K562 (cell line): ENCODE data around the gene HSPA1B. TPM values are rescaled to one million over a fixed set of nuclear protein-coding genes. Genes with fewer than 3 reads are reported as not detected.

Experiments
- BCL6 ChIP-seq: fragments of 250-450 bp; sonication (Bioruptor Pico); IDR thresholded peaks from 2 replicates; pipeline ENCODE4 v1.4.0; 2020
- C11orf30 ChIP-seq: fragments of 450-650 bp; IDR thresholded peaks from 2 replicates; pipeline ENCODE4 v1.6.1; 2016; ENCODE audit warnings: low read depth, mild to moderate bottlenecking
- CREB3L1 ChIP-seq: fragments of 450-650 bp; IDR thresholded peaks from 2 replicates; pipeline ENCODE4 v1.6.1; 2014; ENCODE audit warnings: low read depth, mild to moderate bottlenecking, moderate library complexity, borderline replicate concordance
- DNMT1 ChIP-seq: fragments of 450-650 bp; IDR thresholded peaks from 2 replicates; pipeline ENCODE4 v1.6.1; 2016; ENCODE audit warnings: antibody characterized with exemption, mild to moderate bottlenecking
- HINFP ChIP-seq: fragments of 450-650 bp; conservative IDR thresholded peaks from 2 replicates; pipeline ENCODE4 v1.6.1; 2016; ENCODE audit warnings: missing genetic modification characterization, low read depth, mild to moderate bottlenecking, control low read depth, missing compliant biosample characterization
- ILK ChIP-seq: fragments of 450-650 bp; IDR thresholded peaks from 2 replicates; pipeline ENCODE4 v1.6.1; 2016; ENCODE audit warnings: missing genetic modification characterization, low read depth, mild to moderate bottlenecking, missing compliant biosample characterization, moderate library complexity, borderline replicate concordance
- MTA2 ChIP-seq: fragments of 450-650 bp; IDR thresholded peaks from 2 replicates; pipeline ENCODE4 v1.6.1; 2016; ENCODE audit warnings: low read depth
- NELFE ChIP-seq: IDR thresholded peaks from 2 replicates; pipeline ENCODE4 v1.6.1; 2011; ENCODE audit warnings: mild to moderate bottlenecking; ENCODE audit not compliant: insufficient read depth, insufficient read length
- NFIC ChIP-seq: fragments of 450-650 bp; IDR thresholded peaks from 2 replicates; pipeline ENCODE4 v1.6.1; 2017; ENCODE audit warnings: mild to moderate bottlenecking, inconsistent platforms
- NR2C1 ChIP-seq, 2 experiments: fragments of 450-650 bp; IDR thresholded peaks; 2 replicates each; pipeline ENCODE4 v1.6.1; 2017; ENCODE audit warnings: mild to moderate bottlenecking in 2 of 2, antibody characterized with exemption in 1 of 2, inconsistent platforms in 1 of 2, missing compliant biosample characterization in 1 of 2, missing genetic modification characterization in 1 of 2
- POLR2H ChIP-seq: IDR thresholded peaks from 2 replicates; pipeline ENCODE4 v1.6.1; 2016; ENCODE audit warnings: missing genetic modification characterization, low read depth, mild to moderate bottlenecking, control low read depth, missing compliant biosample characterization, moderate library complexity
- RFX7 ChIP-seq: fragments of 250-450 bp; sonication (Bioruptor Pico); IDR thresholded peaks from 2 replicates; pipeline ENCODE4 v1.5.1; 2021; ENCODE audit warnings: mild to moderate bottlenecking
- SRSF9 ChIP-seq: fragments of 200-400 bp; formaldehyde crosslinking; IDR thresholded peaks from 2 replicates; pipeline ENCODE4 v1.6.1; 2017; ENCODE audit warnings: low read depth, low read length, borderline replicate concordance
- ZNF280B ChIP-seq: fragments of 250-450 bp; sonication (Bioruptor Pico); IDR thresholded peaks from 2 replicates; pipeline ENCODE4 v1.5.1; 2021; ENCODE audit warnings: mild to moderate bottlenecking
- ZNF316 ChIP-seq: fragments of 450-650 bp; IDR thresholded peaks from 2 replicates; pipeline ENCODE4 v1.6.1; 2016
- ZNF518B ChIP-seq: fragments of 250-450 bp; sonication (Bioruptor Pico); IDR thresholded peaks from 2 replicates; pipeline ENCODE4 v1.5.0; 2021; ENCODE audit warnings: mild to moderate bottlenecking, moderate library complexity
- polyA plus RNA-seq, 8 experiments: library from polyadenylated mRNA; depleted of rRNA in 4 of 8; stranded (reverse) in 5 of 8; unstranded in 3 of 8; fragments of >200 nt; fragmentation: Nextera tagmentation in 2 of 8; fragmentation: Illumina TruSeq in 1 of 8; extraction: Ambion mirVana in 2 of 8; extraction: Trizol in 1 of 8; gene quantifications; 2 replicates each; pipeline versions ENCODE4 v1.2.1 to v1.2.3, GENCODE V29; 2011 to 2014; ENCODE audit warnings: inconsistent platforms in 1 of 8, missing spikeins in 1 of 8
- total RNA-seq, 7 experiments: library from RNA; depleted of rRNA in 6 of 7; stranded (reverse); fragments of >200 nt in 6 of 7; fragmentation: Illumina TruSeq in 2 of 7; extraction: Trizol in 2 of 7; gene quantifications; 2 replicates each; pipeline versions ENCODE4 v1.2.1 to v1.2.3, GENCODE V29; 2011 to 2021; ENCODE audit warnings: low replicate concordance in 1 of 7
- TF ChIP-seq, protein P1 (sequence below): sonication (generic); formaldehyde crosslinking; IDR thresholded peaks from 2 replicates; pipeline ENCODE4 v1.8.0; 2022; ENCODE audit warnings: missing genetic modification reagents, mild to moderate bottlenecking, borderline replicate concordance

Gene HSPA1B
- total and polyA plus RNA-seq, 9 of the 15 experiments (the other 6 are each of a cell fraction or from before 2014, with no cell fraction given): 0.27 to 227 (median 51.2) TPM

DNA sequence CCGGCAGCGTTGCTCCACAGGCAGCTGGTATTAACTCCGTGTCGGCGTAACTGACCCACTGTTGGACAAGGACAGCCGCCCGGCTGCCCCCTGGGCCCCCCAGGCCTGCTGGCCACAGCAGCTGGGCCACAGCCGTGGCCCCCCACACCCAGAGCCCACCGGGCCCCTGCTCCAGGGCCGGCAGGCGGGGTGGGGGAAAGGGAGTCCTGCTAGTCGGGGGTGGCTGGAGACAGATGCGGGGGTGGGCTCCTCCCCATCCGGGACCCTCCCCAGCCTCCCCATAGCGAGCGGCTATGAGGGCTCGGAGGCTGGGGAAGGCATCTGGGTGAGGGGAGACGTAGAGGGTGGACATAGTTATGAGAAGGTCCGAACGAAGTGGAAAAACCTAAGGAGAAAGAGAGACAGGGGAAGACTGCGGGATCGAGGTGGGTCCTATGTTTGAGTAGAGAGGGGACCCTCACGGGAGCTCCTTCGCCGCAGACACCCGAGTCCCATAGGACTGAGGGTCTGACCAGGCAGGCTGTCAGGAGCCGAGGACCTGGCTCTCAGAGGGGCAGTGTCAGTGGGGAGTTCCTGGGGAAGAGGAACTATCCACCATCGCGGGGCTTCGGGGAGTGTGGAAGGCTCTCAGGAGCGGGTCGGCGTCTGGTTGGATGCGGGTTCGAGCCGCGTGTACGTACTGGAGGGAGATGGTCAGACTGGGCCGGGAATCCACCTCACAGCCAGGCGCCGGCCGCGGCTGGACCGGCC is 32.5 kb upstream of the HSPA1B start (continued):
- TF ChIP-seq, protein P1, sequence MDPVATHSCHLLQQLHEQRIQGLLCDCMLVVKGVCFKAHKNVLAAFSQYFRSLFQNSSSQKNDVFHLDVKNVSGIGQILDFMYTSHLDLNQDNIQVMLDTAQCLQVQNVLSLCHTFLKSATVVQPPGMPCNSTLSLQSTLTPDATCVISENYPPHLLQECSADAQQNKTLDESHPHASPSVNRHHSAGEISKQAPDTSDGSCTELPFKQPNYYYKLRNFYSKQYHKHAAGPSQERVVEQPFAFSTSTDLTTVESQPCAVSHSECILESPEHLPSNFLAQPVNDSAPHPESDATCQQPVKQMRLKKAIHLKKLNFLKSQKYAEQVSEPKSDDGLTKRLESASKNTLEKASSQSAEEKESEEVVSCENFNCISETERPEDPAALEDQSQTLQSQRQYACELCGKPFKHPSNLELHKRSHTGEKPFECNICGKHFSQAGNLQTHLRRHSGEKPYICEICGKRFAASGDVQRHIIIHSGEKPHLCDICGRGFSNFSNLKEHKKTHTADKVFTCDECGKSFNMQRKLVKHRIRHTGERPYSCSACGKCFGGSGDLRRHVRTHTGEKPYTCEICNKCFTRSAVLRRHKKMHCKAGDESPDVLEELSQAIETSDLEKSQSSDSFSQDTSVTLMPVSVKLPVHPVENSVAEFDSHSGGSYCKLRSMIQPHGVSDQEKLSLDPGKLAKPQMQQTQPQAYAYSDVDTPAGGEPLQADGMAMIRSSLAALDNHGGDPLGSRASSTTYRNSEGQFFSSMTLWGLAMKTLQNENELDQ (CRISPR knock-in tag): no peak
- TF ChIP-seq BCL6 (CRISPR knock-in tag): no peak
- TF ChIP-seq DNMT1: peak; percentile 25; the same call in 1 of the 2 replicates
- no peak for TF ChIP-seq NR2C1 (IDR thresholded peaks at IDR 0.05)
- no peak; the same call in 1 of the 2 replicates for TF ChIP-seq NR2C1 (tag; IDR thresholded peaks at IDR 0.05)
- no peak for TF ChIP-seq NELFE
- TF ChIP-seq SRSF9: no peak
- no peak for TF ChIP-seq HINFP (tag)
- no peak for TF ChIP-seq POLR2H (tag)
- TF ChIP-seq CREB3L1: no peak
- TF ChIP-seq ZNF280B: no peak
- TF ChIP-seq NFIC: no peak
- TF ChIP-seq MTA2: no peak
- TF ChIP-seq C11orf30: no peak
- peak; percentile 30 for TF ChIP-seq ZNF316
- TF ChIP-seq ZNF518B: no peak
- no peak for TF ChIP-seq RFX7 (CRISPR knock-in tag)
- TF ChIP-seq ILK (tag): no peak
